Adrenal gland (tissue), 12 donors: ENCODE measurements around the gene ARIH2. TPM values are rescaled to one million over a fixed set of nuclear protein-coding genes. Genes with fewer than 3 reads are reported as not detected.

Experiments
- DNase-seq, 7 donors: peaks; one replicate each; pipeline ENCODE4 v3.0.0-alpha.2; 2019 to 2020
- H3K27ac ChIP-seq, 5 donors: fragments of 200-600 bp; sonication (generic) in 4 of 5; 1 replicate in 3 of 5; 2 replicates in 2 of 5; pipeline versions ENCODE4 v1.5.1 to v1.8.0; 2016 to 2020; ENCODE audit warnings: mild to moderate bottlenecking in 1 of 5
- H3K27me3 ChIP-seq: fragments of 200-600 bp; 2 replicates; pipeline ENCODE4 v1.8.0; 2021
- H3K36me3 ChIP-seq, 2 donors: fragments of 200-600 bp; replicated peaks in 1 of 2; 1 replicate in 1 of 2; 2 replicates in 1 of 2; pipeline versions ENCODE4 v1.5.1 to v1.8.0; 2018 to 2022
- H3K4me1 ChIP-seq, 2 donors: fragments of 200-600 bp; replicated peaks in 1 of 2; 1 replicate in 1 of 2; 2 replicates in 1 of 2; pipeline versions ENCODE4 v1.5.1 to v1.8.0; 2018 to 2021
- H3K4me3 ChIP-seq, 4 donors: fragments of 200-600 bp; sonication (generic) in 3 of 4; one replicate each; pipeline ENCODE4 v1.5.1; 2016 to 2018
- H3K9me3 ChIP-seq, 3 donors: fragments of 200-600 bp; sonication (generic) in 1 of 3; replicated peaks in 1 of 3; 1 replicate in 2 of 3; 2 replicates in 1 of 3; pipeline versions ENCODE4 v1.5.1 to v1.8.0; 2016 to 2021
- POLR2A ChIP-seq, 2 donors: fragments of 450-650 bp; IDR thresholded peaks; one replicate each; pipeline ENCODE4 v1.6.1; 2017; ENCODE audit warnings: antibody characterized with exemption in 2 of 2, mild to moderate bottlenecking in 2 of 2, moderate library complexity in 1 of 2
- WGBS, 4 donors: extraction: QIAGEN DNeasy Blood & Tissue Kit in 2 of 4; methylation state at CpG; one replicate each; pipeline versions ENCODE4 v1.1.5 to v1.1.7; 2013 to 2017; 5-methylcytosine and 5-hydroxymethylcytosine counted together
- intact Hi-C, 2 donors: fragments of 100-400 bp; cut with DNase I; formaldehyde crosslinking; loops; one replicate each; pipeline versions ENCODE4 v1.14.1 to v1.15.0; 2022 to 2023
- polyA plus RNA-seq, 3 donors: library from polyadenylated mRNA; stranded (reverse); fragments of 200-250 nt in 2 of 3; fragments of 350-450 nt in 1 of 3; fragmentation: Illumina TruSeq in 1 of 3; extraction: RNeasy Lipid Tissue Mini Kit (QIAGEN cat#74804) in 1 of 3; gene quantifications; one replicate each; pipeline ENCODE4 v1.2.3, GENCODE V29; 2013 to 2014
- total RNA-seq, 9 donors: library from RNA; depleted of rRNA in 4 of 9; stranded (reverse); fragments of >200 nt in 4 of 9; fragments of 120-200 nt in 1 of 9; fragmentation: NEBNext Ultra II Directional in 1 of 9; extraction: Animal tissue kit (Norgen Biotek cat#: 25700) in 1 of 9; gene quantifications; one replicate each; pipeline versions ENCODE4 v1.1.0 to v1.2.4, GENCODE V29; 2013 to 2023
- TF ChIP-seq, protein P1 (sequence below), 6 experiments: fragments of 450-650 bp in 4 of 6; fragments of 200-600 bp in 2 of 6; sonication (generic) in 1 of 6; IDR thresholded peaks; 1 replicate in 5 of 6; 2 replicates in 1 of 6; pipeline versions ENCODE4 v1.5.1 to v1.8.0; 2016 to 2021; ENCODE audit warnings: antibody characterized with exemption in 6 of 6, mild to moderate bottlenecking in 2 of 6, moderate library complexity in 1 of 6
- donor health status: healthy with polysubstance abuse.
- donor health status: Bipolar disorder and iron deficiency.
- donor health status: DM: yes; HTN: yes; CAD: no.
- donor health status: DM: no; HTN: no; CAD: no.
- donor health status: DM: no; HTN: no; CAD: no.
- donor health status: DM: yes; HTN: yes; CAD: no.

Gene ARIH2
- total and polyA plus RNA-seq, 12 donors, result 46.7 to 135 (median 83.1) TPM

DNA sequence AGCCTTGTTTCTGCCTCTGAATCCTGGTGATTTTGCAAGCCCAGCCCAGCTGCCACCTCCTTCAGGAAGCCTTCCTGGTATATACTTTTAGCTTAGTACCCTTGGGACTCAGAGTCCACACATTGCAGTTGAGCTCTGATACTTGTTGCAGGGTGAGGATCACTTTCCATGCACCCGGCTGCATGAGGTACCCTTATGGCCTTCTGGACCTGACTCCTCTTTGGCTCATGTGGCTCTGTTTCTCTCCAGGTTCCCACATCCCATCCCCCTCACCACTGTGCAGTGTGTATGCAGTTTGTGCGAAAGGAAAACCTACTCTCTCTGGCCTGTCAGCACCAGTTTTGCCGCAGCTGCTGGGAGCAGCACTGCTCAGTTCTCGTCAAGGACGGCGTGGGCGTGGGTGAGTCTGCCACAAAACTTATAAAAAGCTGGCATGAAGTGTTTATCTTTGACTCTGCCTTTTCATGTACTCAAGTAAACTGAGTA is 48.3 kb downstream of the ARIH2 start:
- 41 to 61% (median 51%) methylated on average over 4 to 7 of the region's 7 CpGs for WGBS, 4 donors
- intact Hi-C loops, result no loop called here
- peaks cover 0 to 43% of the 10 kb centered on the region in 2 donors for H3K36me3 ChIP-seq

DNA sequence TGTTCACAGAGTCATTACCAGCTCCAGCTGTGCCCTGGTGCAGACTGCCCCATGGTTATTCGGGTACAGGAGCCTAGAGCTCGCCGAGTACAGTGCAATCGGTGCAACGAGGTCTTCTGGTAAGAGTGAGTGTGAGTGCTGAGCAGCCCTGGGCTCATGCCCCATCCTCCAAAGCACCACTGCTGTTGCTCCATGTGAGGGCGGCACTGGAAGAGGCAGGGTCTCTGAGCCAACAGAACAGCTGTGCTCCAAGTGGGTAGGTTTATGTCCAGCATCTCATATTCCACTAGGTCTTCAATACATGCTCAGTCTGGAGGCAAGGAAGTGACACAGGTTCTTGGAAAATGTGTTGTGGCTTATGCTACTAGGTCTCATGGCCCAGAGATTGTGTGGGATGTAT is 51.9 kb downstream of the ARIH2 start:
- H3K9me3 ChIP-seq, result no peaks in the 10 kb centered on the region
- WGBS, 4 donors, result 91 to 98% (median 96%) methylated on average over 6 of the region's 6 CpGs
- peaks cover 0 to 70% of the 10 kb centered on the region in 2 donors for H3K36me3 ChIP-seq
- peak in 1 of 7 donors; percentile 34 for DNase-seq
- no peak overlapping the region for H3K27ac ChIP-seq
- no peak overlapping the region for H3K4me3 ChIP-seq
- intact Hi-C loops, result no loop called here
- H3K4me1 ChIP-seq, result peaks cover 12 to 19% of the 10 kb centered on the region in 2 donors
- TF ChIP-seq, protein P1, sequence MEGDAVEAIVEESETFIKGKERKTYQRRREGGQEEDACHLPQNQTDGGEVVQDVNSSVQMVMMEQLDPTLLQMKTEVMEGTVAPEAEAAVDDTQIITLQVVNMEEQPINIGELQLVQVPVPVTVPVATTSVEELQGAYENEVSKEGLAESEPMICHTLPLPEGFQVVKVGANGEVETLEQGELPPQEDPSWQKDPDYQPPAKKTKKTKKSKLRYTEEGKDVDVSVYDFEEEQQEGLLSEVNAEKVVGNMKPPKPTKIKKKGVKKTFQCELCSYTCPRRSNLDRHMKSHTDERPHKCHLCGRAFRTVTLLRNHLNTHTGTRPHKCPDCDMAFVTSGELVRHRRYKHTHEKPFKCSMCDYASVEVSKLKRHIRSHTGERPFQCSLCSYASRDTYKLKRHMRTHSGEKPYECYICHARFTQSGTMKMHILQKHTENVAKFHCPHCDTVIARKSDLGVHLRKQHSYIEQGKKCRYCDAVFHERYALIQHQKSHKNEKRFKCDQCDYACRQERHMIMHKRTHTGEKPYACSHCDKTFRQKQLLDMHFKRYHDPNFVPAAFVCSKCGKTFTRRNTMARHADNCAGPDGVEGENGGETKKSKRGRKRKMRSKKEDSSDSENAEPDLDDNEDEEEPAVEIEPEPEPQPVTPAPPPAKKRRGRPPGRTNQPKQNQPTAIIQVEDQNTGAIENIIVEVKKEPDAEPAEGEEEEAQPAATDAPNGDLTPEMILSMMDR (IDR thresholded peaks at IDR 0.05), result no peak
- TF ChIP-seq POLR2A (IDR thresholded peaks at IDR 0.05), result no peak
- no peaks in the 10 kb centered on the region for H3K27me3 ChIP-seq

More for the DNA sequence above, 48.3 kb downstream of the ARIH2 start:
- Histone ChIP-seq H3K27ac (peak overlapping the region; percentile 11 to 76 (median 52)), H3K4me3 (no peak overlapping the region), H3K9me3 (no peaks in the 10 kb centered on the region), H3K4me1 (peaks cover 12 to 19% of the 10 kb centered on the region in 2 donors), H3K27me3 (no peaks in the 10 kb centered on the region)
- TF ChIP-seq, protein P1 (IDR thresholded peaks at IDR 0.05), result no peak
- peak in 1 of 2 donors; percentile 43 for TF ChIP-seq POLR2A (IDR thresholded peaks at IDR 0.05)
- DNase-seq, result peak; percentile 52 to 87 (median 79)

DNA sequence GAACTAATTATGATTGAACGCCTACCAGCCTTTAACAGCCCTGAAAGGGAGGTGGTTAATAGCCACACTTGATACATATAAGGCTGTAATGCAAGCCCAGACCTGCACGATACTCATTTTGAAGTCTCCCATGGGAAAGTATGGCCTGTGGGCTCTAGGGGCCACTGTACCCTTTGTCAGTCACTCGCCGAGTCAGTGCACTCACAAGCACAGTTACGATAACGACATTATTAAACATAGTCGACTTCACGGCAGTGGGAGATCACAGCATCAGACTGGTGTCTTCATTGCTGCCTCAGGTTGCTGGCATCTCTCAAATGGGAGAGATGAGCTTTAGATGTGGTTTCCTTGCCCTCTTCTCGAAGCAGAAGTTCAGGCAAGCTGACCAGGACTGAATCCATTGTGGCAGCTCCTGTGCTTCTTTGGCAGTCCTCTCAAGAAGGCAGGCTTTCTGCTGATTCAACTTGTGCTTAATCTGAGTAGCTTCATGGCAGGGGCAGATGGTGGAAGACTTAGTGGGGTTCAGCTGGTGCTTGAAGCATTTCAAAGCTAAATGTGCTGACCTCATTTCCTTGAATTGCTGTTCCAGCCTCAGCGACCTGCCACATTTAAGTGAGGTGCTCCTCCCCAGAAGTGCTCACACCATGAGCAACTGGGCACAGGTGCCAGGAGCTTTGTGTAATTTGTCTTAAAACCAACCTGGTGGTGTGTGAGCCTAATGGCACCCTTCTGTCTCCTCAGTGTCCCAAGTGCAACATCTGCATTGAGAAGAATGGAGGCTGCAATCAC is 55.6 kb downstream of the ARIH2 start:
- Histone ChIP-seq H3K27me3 (no peaks in the 10 kb centered on the region), H3K4me1 (no peaks in the 10 kb centered on the region), H3K27ac (no peak overlapping the region), H3K36me3 (peaks cover 0 to 87% of the 10 kb centered on the region in 2 donors), H3K9me3 (no peaks in the 10 kb centered on the region), H3K4me3 (no peak overlapping the region)
- TF ChIP-seq POLR2A (IDR thresholded peaks at IDR 0.05), result no peak
- TF ChIP-seq, protein P1 (IDR thresholded peaks at IDR 0.05), result no peak
- 91 to 96% (median 94%) methylated on average over 10 of the region's 10 CpGs for WGBS, 4 donors
- peak in 1 of 7 donors; percentile 2 for DNase-seq
- intact Hi-C loops, result no loop called here

DNA sequence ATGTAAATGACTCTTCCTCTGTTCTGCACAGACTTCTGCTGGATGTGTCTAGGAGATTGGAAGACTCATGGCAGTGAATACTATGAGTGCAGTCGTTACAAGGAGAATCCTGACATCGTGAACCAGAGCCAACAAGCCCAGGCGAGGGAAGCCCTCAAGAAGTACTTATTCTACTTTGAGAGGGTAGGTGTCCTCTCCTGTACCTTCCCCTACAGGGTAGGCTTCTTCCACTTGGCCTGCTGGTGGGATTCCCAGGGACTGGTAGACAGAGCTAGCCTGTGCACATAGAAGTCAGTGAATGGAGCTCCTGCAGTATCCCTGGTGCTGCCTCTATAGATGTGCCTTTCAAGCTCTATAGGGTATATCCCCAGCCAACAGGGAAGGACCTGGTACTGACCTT is 60.8 kb downstream of the ARIH2 start:
- Histone ChIP-seq H3K27ac (no peak overlapping the region), H3K4me1 (no peaks in the 10 kb centered on the region), H3K9me3 (no peaks in the 10 kb centered on the region), H3K4me3 (no peak overlapping the region), H3K36me3 (peaks cover 0 to 89% of the 10 kb centered on the region in 2 donors), H3K27me3 (no peaks in the 10 kb centered on the region)
- WGBS, 4 donors, result 91 to 97% (median 96%) methylated on average over 3 of the region's 3 CpGs
- intact Hi-C loops, result no loop called here
- TF ChIP-seq POLR2A (IDR thresholded peaks at IDR 0.05), result no peak
- TF ChIP-seq, protein P1 (IDR thresholded peaks at IDR 0.05), result no peak
- DNase-seq, result no peak
